ENCODE data around the gene PRKAR1B. TPM values are rescaled to one million over a fixed set of nuclear protein-coding genes. Genes with fewer than 3 reads are reported as not detected.

PRKAR1B gene
- total RNA-seq, 2 donors from 2014 or later: 15.1 to 15.9 TPM

DNA sequence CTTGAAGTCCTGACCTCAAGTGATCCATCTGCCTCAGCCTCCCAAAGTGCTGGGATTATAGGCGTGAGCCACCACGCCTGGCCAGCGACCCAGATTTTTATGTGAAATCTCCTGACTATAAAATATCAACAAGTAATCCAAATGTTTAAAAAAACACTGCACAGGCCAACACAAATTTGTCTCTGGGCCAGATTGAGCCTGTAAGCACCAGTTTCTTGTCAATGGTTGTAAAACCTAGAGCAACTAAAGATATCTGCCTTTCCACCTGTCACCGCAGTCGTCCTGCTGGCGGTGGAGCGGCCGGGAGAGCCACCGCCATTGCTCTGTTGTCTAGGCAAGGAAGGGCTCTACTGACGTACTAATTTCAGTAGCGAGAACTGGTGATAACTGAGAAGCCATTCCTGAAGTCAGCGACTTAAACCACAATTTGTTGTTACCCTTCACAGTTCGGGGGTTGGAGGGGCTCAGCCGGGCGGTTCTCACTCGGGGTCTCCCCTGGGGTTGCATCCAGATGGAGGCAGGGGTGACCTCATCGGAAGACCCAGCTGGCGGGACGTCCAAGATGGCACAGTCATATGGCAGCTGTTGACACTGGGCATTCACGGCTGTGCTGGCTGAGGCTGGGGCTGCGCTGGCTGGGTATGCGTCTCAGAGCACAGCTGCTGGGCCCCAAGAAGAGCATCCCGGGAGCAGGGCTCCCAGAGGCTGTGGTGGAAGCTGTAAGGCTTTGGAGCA lies 152.3 kb downstream of the PRKAR1B start:
- no peak for DNase-seq (ENCODE audit: low spot score)
- Histone ChIP-seq H3K36me3 (no peaks in the 10 kb centered on the region), H3K9me3 (no peaks in the 10 kb centered on the region), H3K27me3 (no peaks in the 10 kb centered on the region), H3K27ac (no peak overlapping the region), H3K4me1 (no peaks in the 10 kb centered on the region), H3K4me3 (no peak overlapping the region)
- TF ChIP-seq, protein P1, sequence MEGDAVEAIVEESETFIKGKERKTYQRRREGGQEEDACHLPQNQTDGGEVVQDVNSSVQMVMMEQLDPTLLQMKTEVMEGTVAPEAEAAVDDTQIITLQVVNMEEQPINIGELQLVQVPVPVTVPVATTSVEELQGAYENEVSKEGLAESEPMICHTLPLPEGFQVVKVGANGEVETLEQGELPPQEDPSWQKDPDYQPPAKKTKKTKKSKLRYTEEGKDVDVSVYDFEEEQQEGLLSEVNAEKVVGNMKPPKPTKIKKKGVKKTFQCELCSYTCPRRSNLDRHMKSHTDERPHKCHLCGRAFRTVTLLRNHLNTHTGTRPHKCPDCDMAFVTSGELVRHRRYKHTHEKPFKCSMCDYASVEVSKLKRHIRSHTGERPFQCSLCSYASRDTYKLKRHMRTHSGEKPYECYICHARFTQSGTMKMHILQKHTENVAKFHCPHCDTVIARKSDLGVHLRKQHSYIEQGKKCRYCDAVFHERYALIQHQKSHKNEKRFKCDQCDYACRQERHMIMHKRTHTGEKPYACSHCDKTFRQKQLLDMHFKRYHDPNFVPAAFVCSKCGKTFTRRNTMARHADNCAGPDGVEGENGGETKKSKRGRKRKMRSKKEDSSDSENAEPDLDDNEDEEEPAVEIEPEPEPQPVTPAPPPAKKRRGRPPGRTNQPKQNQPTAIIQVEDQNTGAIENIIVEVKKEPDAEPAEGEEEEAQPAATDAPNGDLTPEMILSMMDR (IDR thresholded peaks at IDR 0.05): no peak

DNA sequence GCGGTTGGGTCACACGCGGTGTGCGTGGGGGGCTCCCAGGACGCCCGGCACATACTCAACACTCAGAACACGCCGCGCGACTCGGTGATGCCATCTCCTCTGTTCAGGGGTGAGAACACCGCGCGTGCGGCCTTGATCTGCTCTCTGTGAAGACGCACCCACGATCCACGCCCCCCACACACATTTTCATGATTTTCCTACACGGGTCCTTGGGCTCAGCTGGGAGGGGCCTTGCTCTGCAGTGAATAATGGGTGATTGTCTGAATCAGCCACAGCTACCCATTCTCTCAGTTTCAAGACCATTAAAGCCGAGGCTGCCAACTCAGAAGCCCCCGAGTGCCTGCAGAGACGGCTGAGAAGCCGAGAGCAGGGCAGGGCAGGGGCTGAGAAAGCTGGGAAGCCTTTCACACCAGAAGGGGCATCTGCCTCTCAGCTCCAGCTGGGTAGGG lies 153.1 kb downstream of the PRKAR1B start:
- Histone ChIP-seq H3K4me3 (no peak overlapping the region), H3K4me1 (peaks cover 0 to 7% of the 10 kb centered on the region in 2 donors), H3K36me3 (no peaks in the 10 kb centered on the region), H3K9me3 (no peaks in the 10 kb centered on the region), H3K27ac (no peak overlapping the region), H3K27me3 (no peaks in the 10 kb centered on the region)
- no peak for DNase-seq (ENCODE audit: low spot score)
- TF ChIP-seq, protein P1 (IDR thresholded peaks at IDR 0.05): no peak

GRCh38 chr7:573269-573932 lies 153.7 kb downstream of the PRKAR1B start:
- H3K4me3 ChIP-seq: no peak overlapping the region
- TF ChIP-seq, protein P1 (IDR thresholded peaks at IDR 0.05): no peak
- no peaks in the 10 kb centered on the region for H3K9me3 ChIP-seq
- H3K36me3 ChIP-seq: no peaks in the 10 kb centered on the region
- DNase-seq (ENCODE audit: low spot score): no peak
- H3K4me1 ChIP-seq: peaks cover 0 to 12% of the 10 kb centered on the region in 2 donors
- H3K27me3 ChIP-seq: no peaks in the 10 kb centered on the region
- H3K27ac ChIP-seq: no peak overlapping the region

GRCh38 chr7:572416-573268 lies 154.4 kb downstream of the PRKAR1B start:
- Histone ChIP-seq H3K9me3 (no peaks in the 10 kb centered on the region), H3K4me1 (peaks cover 0 to 19% of the 10 kb centered on the region in 2 donors), H3K27me3 (no peaks in the 10 kb centered on the region), H3K4me3 (no peak overlapping the region), H3K27ac (no peak overlapping the region), H3K36me3 (no peaks in the 10 kb centered on the region)
- DNase-seq (ENCODE audit: low spot score): no peak
- TF ChIP-seq, protein P1 (IDR thresholded peaks at IDR 0.05): no peak

DNA sequence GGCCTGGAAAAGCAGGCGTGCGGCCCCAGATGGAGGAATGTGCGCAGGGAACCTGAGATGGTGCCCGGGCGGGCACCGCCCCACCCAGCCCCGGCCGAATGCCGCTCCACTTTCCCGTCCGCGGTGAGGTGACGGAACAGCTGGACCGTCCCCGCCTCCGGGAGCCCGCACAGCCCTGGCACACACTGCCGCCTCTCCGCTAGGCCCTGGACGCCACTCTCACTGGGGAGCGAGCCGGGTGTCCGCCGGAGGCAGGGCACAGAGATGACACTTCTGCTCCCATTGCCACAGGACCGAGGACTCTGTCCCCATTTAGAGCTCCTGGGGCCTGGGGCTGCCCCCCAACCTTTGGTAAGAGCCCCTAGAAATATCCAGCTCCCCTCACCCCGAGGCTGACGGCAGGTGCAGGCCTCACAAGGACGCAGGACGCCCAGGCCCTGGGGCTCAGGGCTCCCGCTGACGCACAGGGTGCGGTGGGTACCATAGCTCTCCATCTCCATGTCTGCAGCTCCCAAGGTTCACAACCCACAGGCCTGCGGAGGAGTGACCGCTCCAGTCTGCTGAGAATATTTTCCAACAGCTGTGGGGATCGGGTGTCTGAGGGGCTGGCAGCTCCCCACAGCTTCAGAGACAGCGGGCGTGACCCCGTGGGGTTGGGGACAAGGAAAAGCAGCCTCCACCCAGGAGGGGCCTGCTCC lies 155.2 kb downstream of the PRKAR1B start:
- DNase-seq (ENCODE audit: low spot score): no peak
- peaks cover 0 to 19% of the 10 kb centered on the region in 2 donors for H3K4me1 ChIP-seq
- no peaks in the 10 kb centered on the region for H3K9me3 ChIP-seq
- TF ChIP-seq, protein P1 (IDR thresholded peaks at IDR 0.05): no peak
- no peaks in the 10 kb centered on the region for H3K36me3 ChIP-seq
- H3K27ac ChIP-seq: no peak overlapping the region
- H3K27me3 ChIP-seq: no peaks in the 10 kb centered on the region
- H3K4me3 ChIP-seq: no peak overlapping the region
